K562 (cell line): ENCODE measurements around the gene APC2. TPM values are rescaled to one million over a fixed set of nuclear protein-coding genes. Genes with fewer than 3 reads are reported as not detected.
A peak's percentile ranks its signal among the peaks of the same experiment; 100 is the strongest.

Experiments used
- ATAC-seq: fragments of 200-7000 bp; cut with Tn5 transposase; 3 replicates; pipeline ENCODE4 v1.9.1; 2020; ENCODE audit warnings: moderate library complexity
- BruUV-seq: library from RNA; stranded (reverse); fragments of 400-500 nt; replicated peaks from 2 replicates; lab custom pipeline; 2021; lab: Mats Ljungman, UMichigan
- CTCF ChIA-PET: fragments of 300-600 bp; formaldehyde crosslinking; extraction: SDS; loops from one replicate; lab custom pipeline; 2021; ENCODE audit warnings: low intra/inter-chr PET ratio; lab: Yijun Ruan, JAX
- POLR2A ChIA-PET: fragments of 300-600, 350-650 bp; sonication (Branson Sonifier 250); formaldehyde crosslinking; extraction: SDS; loops from one replicate; lab custom pipeline; 2021; ENCODE audit warnings: antibody characterized with exemption, inconsistent platforms; lab: Yijun Ruan, JAX
- DNase-seq, 4 experiments: peaks; one replicate each; pipeline versions ENCODE4 v3.0.0 to v3.0.0-alpha.2; 2011 to 2018; ENCODE audit warnings: low spot score in 3 of 4, mixed read lengths in 3 of 4; ENCODE audit errors: extremely low read depth in 1 of 4
- FAIRE-seq: peaks from 2 replicates; lab custom pipeline; 2011; peaks lifted over from hg19 to GRCh38; lab: Jason Lieb, UNC
- H2AFZ ChIP-seq: 2 replicates; pipeline ENCODE4 v1.6.0; 2011; ENCODE audit warnings: low read depth, low read length, control low read depth, inconsistent platforms
- H3K27ac ChIP-seq: fragments of 200-600 bp; 3 replicates; pipeline ENCODE4 v1.8.0; 2011; ENCODE audit warnings: low read depth, mild to moderate bottlenecking, control low read depth, inconsistent platforms, low read length, moderate library complexity, mixed read lengths; ENCODE audit errors: extremely low read depth
- H3K27me3 ChIP-seq, 2 experiments: fragments of 300-600 bp in 1 of 2; 2 replicates in 1 of 2; 3 replicates in 1 of 2; pipeline versions ENCODE4 v1.6.0 to v1.8.0; 2011; ENCODE audit warnings: inconsistent platforms in 2 of 2, low read length in 2 of 2, mild to moderate bottlenecking in 1 of 2, mixed read lengths in 1 of 2, moderate library complexity in 1 of 2; ENCODE audit not compliant: control insufficient read depth in 2 of 2, insufficient read depth in 2 of 2
- H3K36me3 ChIP-seq: fragments of 300-600 bp; 3 replicates; pipeline ENCODE4 v1.8.0; 2011; ENCODE audit warnings: mild to moderate bottlenecking, low read length, inconsistent platforms; ENCODE audit not compliant: control insufficient read depth, insufficient read depth
- H3K4me1 ChIP-seq, 2 experiments: fragments of 200-600 bp in 1 of 2; replicated peaks in 1 of 2; 2 replicates in 1 of 2; 3 replicates in 1 of 2; pipeline versions ENCODE4 v1.5.1 to v1.8.0; 2011; ENCODE audit warnings: inconsistent platforms in 2 of 2, low read length in 2 of 2, mild to moderate bottlenecking in 1 of 2, mixed read lengths in 1 of 2, moderate library complexity in 1 of 2; ENCODE audit not compliant: control insufficient read depth in 2 of 2, insufficient read depth in 2 of 2
- H3K4me2 ChIP-seq: 2 replicates; pipeline ENCODE4 v1.6.1; 2011; ENCODE audit warnings: low read length, control low read depth, inconsistent platforms, mixed read lengths; ENCODE audit not compliant: insufficient read depth
- H3K4me3 ChIP-seq: fragments of 200-600 bp; sonication (generic), shearing (Covaris generic); 2 replicates; pipeline ENCODE4 v1.5.1; 2016; ENCODE audit warnings: control low read depth, inconsistent platforms
- H3K79me2 ChIP-seq: fragments of 200-600 bp; 3 replicates; pipeline ENCODE4 v1.8.0; 2011; ENCODE audit warnings: low read length, inconsistent platforms; ENCODE audit not compliant: control insufficient read depth, insufficient read depth
- H3K9ac ChIP-seq, 2 experiments: 2 replicates each; pipeline versions ENCODE4 v1.6.0 to v1.6.1; 2011; ENCODE audit warnings: low read depth in 2 of 2, low read length in 2 of 2, control low read depth in 1 of 2, inconsistent platforms in 1 of 2, mild to moderate bottlenecking in 1 of 2, mixed read lengths in 1 of 2; ENCODE audit not compliant: insufficient read depth in 1 of 2
- H3K9me1 ChIP-seq: one replicate; pipeline ENCODE4 v1.6.0; 2011; ENCODE audit warnings: inconsistent platforms, mild to moderate bottlenecking, low read length, moderate library complexity; ENCODE audit not compliant: control insufficient read depth, insufficient read depth
- H3K9me3 ChIP-seq: replicated peaks from 2 replicates; pipeline ENCODE4 v1.5.1; 2011; ENCODE audit warnings: low read depth, low read length, inconsistent platforms; ENCODE audit not compliant: control insufficient read depth, insufficient read depth
- H4K20me1 ChIP-seq: replicated peaks from 2 replicates; pipeline ENCODE4 v1.6.1; 2011; ENCODE audit warnings: low read length, inconsistent platforms, mixed read lengths; ENCODE audit not compliant: control insufficient read depth, insufficient read depth
- ARHGAP35 ChIP-seq: fragments of 450-650 bp; IDR thresholded peaks from 2 replicates; pipeline ENCODE4 v1.6.1; 2018; ENCODE audit not compliant: partially characterized antibody
- HNRNPL ChIP-seq: fragments of 200-400 bp; formaldehyde crosslinking; IDR thresholded peaks from 2 replicates; pipeline ENCODE4 v1.6.1; 2017; ENCODE audit warnings: low read depth, mild to moderate bottlenecking, low read length
- POLR2G ChIP-seq: fragments of 200-400 bp; formaldehyde crosslinking; IDR thresholded peaks from 2 replicates; pipeline ENCODE4 v1.6.1; 2017; ENCODE audit warnings: low read depth, mild to moderate bottlenecking, antibody characterized with exemption, low read length, moderate library complexity
- RBFOX2 ChIP-seq: fragments of 200-400 bp; formaldehyde crosslinking; IDR thresholded peaks from 2 replicates; pipeline ENCODE4 v1.6.1; 2017; ENCODE audit warnings: low read depth, mild to moderate bottlenecking, low read length, moderate library complexity
- ZBED1 ChIP-seq: IDR thresholded peaks from 2 replicates; pipeline ENCODE4 v1.6.1; 2014
- ZFP36 ChIP-seq: fragments of 150-350 bp; IDR thresholded peaks from 2 replicates; pipeline ENCODE4 v1.6.1; 2018; ENCODE audit warnings: low read length, low read depth; ENCODE audit not compliant: partially characterized antibody
- ZNF174 ChIP-seq: fragments of 250-450 bp; sonication (Bioruptor Pico); IDR thresholded peaks from 2 replicates; pipeline ENCODE4 v1.4.0; 2020; ENCODE audit warnings: mild to moderate bottlenecking
- WGBS: fragments of 100-300 bp; shearing (Covaris generic); methylation state at CpG from one replicate; pipeline ENCODE4 v1.1.6; 2016; ENCODE audit warnings: low coverage, mixed read lengths; ENCODE audit not compliant: insufficient coverage; ENCODE audit errors: missing lambda C conversion rate; 5-methylcytosine and 5-hydroxymethylcytosine counted together
- in situ Hi-C: fragments of 300-500 bp; cut with MboI; formaldehyde crosslinking; loops from 4 replicates; pipeline ENCODE4 v1.15.0; 2018; ENCODE audit warnings: inconsistent platforms, mixed read lengths
- intact Hi-C: fragments of 100-400 bp; cut with micrococcal nuclease; formaldehyde crosslinking; loops from 2 replicates; pipeline ENCODE4 v1.14.2; 2022
- polyA plus RNA-seq, 8 experiments: library from polyadenylated mRNA; depleted of rRNA in 4 of 8; stranded (reverse) in 5 of 8; unstranded in 3 of 8; fragments of >200 nt; fragmentation: Nextera tagmentation in 2 of 8; fragmentation: Illumina TruSeq in 1 of 8; extraction: Ambion mirVana in 2 of 8; extraction: Trizol in 1 of 8; gene quantifications; 2 replicates each; pipeline versions ENCODE4 v1.2.1 to v1.2.3, GENCODE V29; 2011 to 2014; ENCODE audit warnings: inconsistent platforms in 1 of 8, missing spikeins in 1 of 8
- total RNA-seq, 7 experiments: library from RNA; depleted of rRNA in 6 of 7; stranded (reverse); fragments of >200 nt in 6 of 7; fragmentation: Illumina TruSeq in 2 of 7; extraction: Trizol in 2 of 7; gene quantifications; 2 replicates each; pipeline versions ENCODE4 v1.2.1 to v1.2.3, GENCODE V29; 2011 to 2021; ENCODE audit warnings: low replicate concordance in 1 of 7
- TF ChIP-seq, protein P1 (sequence below): fragments of 150-350 bp; conservative IDR thresholded peaks from 2 replicates; pipeline ENCODE4 v1.6.1; 2014; ENCODE audit warnings: low read length

The APC2 gene
- total and polyA plus RNA-seq, 9 of the 15 experiments (the other 6 are each of a cell fraction or from before 2014, with no cell fraction given), result 0.01 to 0.40 (median 0.05) TPM; not detected in 3

DNA sequence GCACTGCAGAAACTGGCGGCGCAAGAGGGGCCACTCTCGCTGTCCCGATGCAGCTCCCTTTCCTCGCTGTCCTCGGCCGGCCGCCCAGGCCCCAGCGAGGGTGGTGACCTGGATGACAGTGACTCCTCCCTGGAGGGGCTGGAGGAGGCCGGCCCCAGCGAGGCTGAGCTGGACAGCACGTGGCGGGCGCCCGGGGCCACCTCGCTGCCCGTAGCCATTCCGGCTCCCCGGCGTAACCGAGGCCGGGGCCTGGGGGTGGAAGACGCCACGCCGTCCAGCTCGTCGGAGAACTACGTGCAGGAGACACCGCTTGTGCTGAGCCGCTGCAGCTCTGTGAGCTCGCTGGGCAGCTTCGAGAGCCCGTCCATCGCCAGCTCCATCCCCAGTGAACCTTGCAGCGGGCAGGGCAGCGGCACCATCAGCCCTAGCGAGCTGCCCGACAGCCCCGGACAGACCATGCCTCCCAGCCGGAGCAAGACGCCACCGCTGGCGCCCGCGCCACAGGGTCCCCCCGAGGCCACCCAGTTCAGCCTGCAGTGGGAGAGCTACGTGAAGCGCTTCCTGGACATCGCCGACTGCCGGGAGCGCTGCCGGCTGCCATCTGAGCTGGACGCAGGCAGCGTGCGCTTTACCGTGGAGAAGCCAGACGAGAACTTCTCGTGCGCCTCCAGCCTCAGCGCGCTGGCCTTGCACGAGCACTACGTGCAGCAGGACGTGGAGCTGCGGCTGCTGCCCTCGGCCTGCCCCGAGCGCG lies 16.7 kb downstream of the APC2 start:
- H3K9me1 ChIP-seq, result no peaks in the 10 kb centered on the region
- DNase-seq, result no peak
- no peak for ATAC-seq
- CTCF ChIA-PET, result no interaction called here
- H3K79me2 ChIP-seq, result peaks cover 13% of the 10 kb centered on the region; the same call in 2 of the 3 replicates
- H3K9ac ChIP-seq, result no peak overlapping the region; a peak in 1 of 4 replicates
- no peak overlapping the region for H3K4me2 ChIP-seq
- in situ Hi-C loops, result no loop called here
- peaks cover 6 to 56% of the 10 kb centered on the region in 2 experiments; a peak in 4 of 5 replicates for H3K4me1 ChIP-seq
- BruUV-seq, result no TSS peak
- TF ChIP-seq POLR2G (peak; percentile 22; the same call in 1 of the 2 replicates), HNRNPL (0 out of 2 replicates have a peak, but pooled peaks have one; percentile 15), ZFP36 (no peak), ZBED1 (no peak)
- H3K36me3 ChIP-seq, result no peaks in the 10 kb centered on the region
- no peak for FAIRE-seq
- no peak overlapping the region for H3K27ac ChIP-seq
- WGBS, result 98% methylated on average over 39 of the region's 70 CpGs
- H3K9me3 ChIP-seq, result no peaks in the 10 kb centered on the region
- H2AFZ ChIP-seq, result no peak overlapping the region
- no peak overlapping the region for H3K4me3 ChIP-seq
- H4K20me1 ChIP-seq, result peaks cover 8% of the 10 kb centered on the region
- H3K27me3 ChIP-seq, result no peaks in the 10 kb centered on the region
- intact Hi-C loops, result no loop called here
- POLR2A ChIA-PET, result interaction anchor here (0.6 to 1.2 kb wide), 4 partner anchors 11 to 800 kb away, joined by 3 to 8 read pairs (median 4); no protein-coding TSS in a partner anchor

DNA sequence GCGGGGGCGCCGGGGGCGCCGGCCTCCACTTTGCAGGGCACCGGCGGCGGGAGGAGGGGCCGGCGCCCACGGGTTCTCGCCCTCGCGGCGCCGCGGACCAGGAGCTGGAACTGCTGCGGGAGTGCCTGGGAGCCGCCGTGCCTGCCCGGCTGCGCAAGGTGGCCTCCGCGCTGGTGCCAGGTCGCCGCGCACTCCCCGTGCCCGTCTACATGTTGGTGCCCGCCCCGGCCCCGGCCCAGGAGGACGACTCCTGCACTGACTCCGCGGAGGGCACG lies 17.2 kb downstream of the APC2 start:
- ChIA-PET POLR2A (interaction anchor here (0.7 to 1.2 kb wide), 3 partner anchors 10 to 201 kb away, joined by 3 to 8 read pairs (median 4); no protein-coding TSS in a partner anchor), CTCF (no interaction called here)
- Histone ChIP-seq H3K4me1 (peaks cover 6 to 58% of the 10 kb centered on the region in 2 experiments; a peak in 4 of 5 replicates), H3K9me1 (no peaks in the 10 kb centered on the region), H3K27ac (no peak overlapping the region), H3K4me2 (no peak overlapping the region), H3K9me3 (no peaks in the 10 kb centered on the region), H4K20me1 (peaks cover 12% of the 10 kb centered on the region), H3K9ac (no peak overlapping the region), H3K27me3 (no peaks in the 10 kb centered on the region), H2AFZ (no peak overlapping the region), H3K4me3 (no peak overlapping the region), H3K79me2 (peaks cover 16% of the 10 kb centered on the region), H3K36me3 (no peaks in the 10 kb centered on the region)
- intact Hi-C loops, result no loop called here
- in situ Hi-C loops, result no loop called here
- 93% methylated on average over 3 of the region's 36 CpGs for WGBS
- TF ChIP-seq POLR2G, result peak; percentile 19; the same call in 1 of the 2 replicates
- TF ChIP-seq, protein P1, sequence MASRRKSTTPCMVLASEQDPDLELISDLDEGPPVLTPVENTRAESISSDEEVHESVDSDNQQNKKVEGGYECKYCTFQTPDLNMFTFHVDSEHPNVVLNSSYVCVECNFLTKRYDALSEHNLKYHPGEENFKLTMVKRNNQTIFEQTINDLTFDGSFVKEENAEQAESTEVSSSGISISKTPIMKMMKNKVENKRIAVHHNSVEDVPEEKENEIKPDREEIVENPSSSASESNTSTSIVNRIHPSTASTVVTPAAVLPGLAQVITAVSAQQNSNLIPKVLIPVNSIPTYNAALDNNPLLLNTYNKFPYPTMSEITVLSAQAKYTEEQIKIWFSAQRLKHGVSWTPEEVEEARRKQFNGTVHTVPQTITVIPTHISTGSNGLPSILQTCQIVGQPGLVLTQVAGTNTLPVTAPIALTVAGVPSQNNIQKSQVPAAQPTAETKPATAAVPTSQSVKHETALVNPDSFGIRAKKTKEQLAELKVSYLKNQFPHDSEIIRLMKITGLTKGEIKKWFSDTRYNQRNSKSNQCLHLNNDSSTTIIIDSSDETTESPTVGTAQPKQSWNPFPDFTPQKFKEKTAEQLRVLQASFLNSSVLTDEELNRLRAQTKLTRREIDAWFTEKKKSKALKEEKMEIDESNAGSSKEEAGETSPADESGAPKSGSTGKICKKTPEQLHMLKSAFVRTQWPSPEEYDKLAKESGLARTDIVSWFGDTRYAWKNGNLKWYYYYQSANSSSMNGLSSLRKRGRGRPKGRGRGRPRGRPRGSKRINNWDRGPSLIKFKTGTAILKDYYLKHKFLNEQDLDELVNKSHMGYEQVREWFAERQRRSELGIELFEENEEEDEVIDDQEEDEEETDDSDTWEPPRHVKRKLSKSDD, result no peak
- 0 out of 2 replicates have a peak, but pooled peaks have one; percentile 35 for TF ChIP-seq HNRNPL
- 0 out of 2 replicates have a peak, but pooled peaks have one; percentile 11 for TF ChIP-seq RBFOX2
- no peak for TF ChIP-seq ZNF174 (CRISPR knock-in tag)
- no peak for TF ChIP-seq ARHGAP35
- FAIRE-seq (no peak), DNase-seq (no peak), ATAC-seq (no peak)
- no TSS peak for BruUV-seq
